ACC112 (cell line): ENCODE data around the gene CCT5.
A peak's percentile ranks its signal among the peaks of the same experiment; 100 is the strongest.

Source experiments
- H2AFZ ChIP-seq: fragments of 200-600 bp; sonication (generic); one replicate; pipeline ENCODE4 v1.6.0; 2017; ENCODE audit warnings: antibody characterized with exemption, low read length; ENCODE audit not compliant: unreplicated experiment
- H3K27ac ChIP-seq: fragments of 200-600 bp; sonication (generic); 2 replicates; pipeline ENCODE4 v1.5.1; 2014; ENCODE audit warnings: low read depth, mild to moderate bottlenecking, antibody characterized with exemption, low read length, moderate library complexity
- H3K27me3 ChIP-seq: fragments of 200-600 bp; sonication (generic); 2 replicates; pipeline ENCODE4 v1.6.1; 2014; ENCODE audit warnings: mild to moderate bottlenecking, antibody characterized with exemption, low read length, moderate library complexity, mixed read lengths; ENCODE audit not compliant: insufficient read depth
- H3K36me3 ChIP-seq: fragments of 200-600 bp; sonication (generic); 2 replicates; pipeline ENCODE4 v1.6.1; 2016; ENCODE audit warnings: mild to moderate bottlenecking, antibody characterized with exemption, low read length, moderate library complexity, mixed read lengths; ENCODE audit not compliant: insufficient read depth
- H3K4me1 ChIP-seq: fragments of 200-600 bp; sonication (generic); one replicate; pipeline ENCODE4 v1.6.1; 2016; ENCODE audit warnings: low read length, mixed read lengths; ENCODE audit not compliant: insufficient read depth, unreplicated experiment, control insufficient read depth
- H3K4me3 ChIP-seq: fragments of 200-600 bp; sonication (generic); 2 replicates; pipeline ENCODE4 v1.5.1; 2014; ENCODE audit warnings: mild to moderate bottlenecking, low read depth, low read length
- H3K79me2 ChIP-seq: fragments of 200-600 bp; sonication (generic); one replicate; pipeline ENCODE4 v1.6.0; 2016; ENCODE audit warnings: low read length; ENCODE audit not compliant: control insufficient read depth, unreplicated experiment, insufficient read depth

Gene CCT5

DNA sequence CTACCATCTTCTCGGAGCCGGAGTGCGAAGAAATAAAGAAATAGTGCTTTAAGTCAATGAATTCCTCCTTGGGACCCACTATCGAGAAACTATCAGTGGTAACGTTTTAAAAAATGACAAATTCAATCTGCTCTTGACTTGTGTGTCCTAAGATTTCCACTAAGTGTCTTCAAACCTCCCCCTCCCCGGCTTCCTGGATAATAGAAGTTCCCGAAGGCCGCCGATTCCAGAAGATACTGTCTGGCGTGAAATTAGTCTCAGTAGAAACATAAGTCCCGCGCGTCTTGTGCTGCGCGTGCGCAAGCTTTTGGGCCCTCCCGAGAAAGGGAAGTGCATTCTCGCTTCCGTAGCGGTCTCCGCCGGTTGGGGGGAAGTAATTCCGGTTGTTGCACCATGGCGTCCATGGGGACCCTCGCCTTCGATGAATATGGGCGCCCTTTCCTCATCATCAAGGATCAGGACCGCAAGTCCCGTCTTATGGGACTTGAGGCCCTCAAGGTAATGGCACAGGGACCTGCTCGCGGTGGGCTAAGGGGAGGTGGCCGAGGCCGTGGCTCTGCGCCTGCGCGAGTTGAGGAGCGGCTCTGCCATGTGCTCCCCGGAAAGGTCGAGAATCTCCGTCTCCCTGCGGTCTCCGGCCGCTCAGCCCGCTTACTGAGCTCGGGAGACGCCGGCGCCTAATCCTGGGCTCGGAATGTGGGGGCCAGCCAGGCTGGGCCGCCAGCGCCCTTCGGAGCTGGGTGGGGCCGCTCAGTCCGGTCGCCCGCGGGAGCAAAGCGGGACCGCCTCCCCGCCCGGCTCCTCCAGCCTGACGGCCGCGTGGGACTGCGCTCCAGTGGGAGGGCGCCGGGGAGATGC is at the start of gene CCT5:
Gene CCT5, plus strand, starts transcription at position 333 of the 858 bp plus-strand sequence. Its CDS starts 61 bp downstream, at position 394.
- H3K4me1 ChIP-seq = peaks cover 26% of the 10 kb centered on the region
- H3K4me3 ChIP-seq = peak within 1 kb of the TSS; percentile 85
- peak within 1 kb of the TSS; percentile 90 for H3K27ac ChIP-seq
- H3K36me3 ChIP-seq = peaks cover 17% of the 10 kb centered on the region
- H3K79me2 ChIP-seq = peaks cover 67% of the 10 kb centered on the region
- peak within 1 kb of the TSS; percentile 84 for H2AFZ ChIP-seq
- no peaks in the 10 kb centered on the region for H3K27me3 ChIP-seq

DNA sequence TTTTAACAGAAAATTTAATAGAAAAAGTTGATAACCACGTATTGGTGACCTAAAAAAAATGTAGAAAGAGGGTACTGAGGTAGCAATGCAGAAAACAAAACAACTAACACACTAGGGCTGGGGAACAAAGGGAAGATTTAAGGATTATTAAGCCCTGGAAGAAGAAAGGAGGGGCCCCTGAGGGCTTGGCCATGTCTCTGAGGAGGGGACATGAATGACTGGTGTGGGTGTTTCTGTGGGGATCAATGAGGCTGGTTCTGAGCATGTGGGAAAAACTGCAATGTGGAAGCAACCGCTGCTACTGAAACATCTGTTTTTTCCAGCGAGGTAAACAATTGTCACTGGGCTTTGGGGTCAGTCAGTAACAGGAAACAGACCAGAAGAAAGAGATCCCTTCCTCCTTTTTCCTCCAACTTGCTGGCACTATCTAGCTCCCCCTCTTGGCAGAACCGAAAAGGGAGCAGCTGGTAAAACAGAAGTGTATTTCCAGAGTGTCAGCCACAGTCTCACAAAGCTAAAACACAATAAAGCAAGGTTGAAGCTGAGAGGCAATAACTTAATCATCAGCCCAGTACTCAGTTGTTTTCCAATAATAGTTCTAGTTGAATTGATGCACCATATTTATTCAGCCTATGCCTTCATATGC is 48.7 kb upstream of the CCT5 start:
- Histone ChIP-seq H3K79me2 (no peaks in the 10 kb centered on the region), H3K4me1 (no peaks in the 10 kb centered on the region), H3K27ac (no peak overlapping the region), H3K36me3 (no peaks in the 10 kb centered on the region), H2AFZ (no peak overlapping the region), H3K27me3 (no peaks in the 10 kb centered on the region), H3K4me3 (no peak overlapping the region)

DNA sequence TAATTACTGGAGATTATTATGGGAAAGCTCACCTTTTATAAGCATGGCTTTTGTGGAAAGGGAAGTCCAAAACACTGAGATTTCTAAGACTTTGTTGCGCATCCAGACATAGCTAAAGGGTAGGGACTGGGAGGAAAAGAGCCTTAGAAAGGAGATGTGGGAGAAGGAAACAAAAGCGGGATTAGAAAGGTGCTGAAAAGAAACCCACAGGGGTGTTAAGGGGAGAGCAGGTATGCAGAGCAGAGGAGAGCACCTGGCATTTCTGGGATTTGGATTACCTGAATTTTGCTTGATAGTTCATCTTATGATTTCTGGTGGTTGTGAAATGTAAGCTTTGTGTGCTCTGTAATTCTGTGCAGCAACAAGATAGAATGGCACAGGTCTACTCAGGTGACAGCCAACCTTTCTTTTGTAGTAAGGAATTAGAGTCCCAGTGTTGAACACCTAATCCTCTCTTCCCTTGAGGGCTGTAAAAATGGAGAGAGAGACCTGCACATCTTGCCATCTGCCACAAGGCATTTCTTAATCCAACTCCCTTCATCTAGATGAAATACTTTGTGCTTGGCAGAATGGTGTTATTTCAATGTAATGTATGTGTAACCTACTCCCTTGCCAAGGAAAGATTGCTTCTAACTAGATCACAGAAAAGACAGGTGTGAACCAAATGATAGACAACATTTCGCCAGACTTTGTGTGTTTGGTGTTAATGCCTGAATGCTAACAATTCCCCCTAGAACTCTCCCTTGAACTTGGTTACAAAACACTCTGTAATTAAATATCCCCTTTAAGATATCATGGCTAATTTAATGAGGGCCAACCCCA is 47.8 kb upstream of the CCT5 start:
- Histone ChIP-seq H3K27ac (no peak overlapping the region), H3K4me3 (no peak overlapping the region), H3K27me3 (no peaks in the 10 kb centered on the region), H3K4me1 (no peaks in the 10 kb centered on the region), H2AFZ (no peak overlapping the region), H3K79me2 (no peaks in the 10 kb centered on the region), H3K36me3 (no peaks in the 10 kb centered on the region)

- no peaks in the 10 kb centered on the region for H3K27me3 ChIP-seq
- no peak overlapping the region for H3K27ac ChIP-seq
- no peak overlapping the region for H2AFZ ChIP-seq
- no peak overlapping the region for H3K4me3 ChIP-seq
- H3K4me1 ChIP-seq = no peaks in the 10 kb centered on the region
- H3K36me3 ChIP-seq = no peaks in the 10 kb centered on the region
- no peaks in the 10 kb centered on the region for H3K79me2 ChIP-seq
These were observed 41.1 kb upstream of the CCT5 start for GRCh38 chr5:10209004-10209403.

DNA sequence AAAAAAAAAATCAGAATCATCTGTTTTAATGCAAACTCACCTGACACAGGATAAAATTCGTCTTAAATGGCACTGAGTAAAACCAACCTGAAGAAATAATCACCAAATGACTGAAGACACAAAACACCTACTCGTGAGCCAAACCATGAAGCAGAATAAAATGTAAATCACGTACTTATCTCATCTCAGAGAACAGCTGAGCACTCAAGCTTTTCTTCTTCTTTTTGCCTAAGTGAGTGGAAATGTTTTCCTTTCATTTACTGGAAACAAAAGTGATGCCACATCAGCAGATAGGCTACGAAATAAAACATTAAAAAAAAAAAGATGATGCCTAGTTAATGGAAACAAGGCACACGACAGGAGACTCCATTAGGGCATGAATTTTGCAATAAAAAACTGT is 36.8 kb upstream of the CCT5 start:
- no peak overlapping the region for H3K27ac ChIP-seq
- H3K36me3 ChIP-seq = no peaks in the 10 kb centered on the region
- no peaks in the 10 kb centered on the region for H3K4me1 ChIP-seq
- H3K27me3 ChIP-seq = no peaks in the 10 kb centered on the region
- H3K4me3 ChIP-seq = no peak overlapping the region
- no peak overlapping the region for H2AFZ ChIP-seq
- no peaks in the 10 kb centered on the region for H3K79me2 ChIP-seq

DNA sequence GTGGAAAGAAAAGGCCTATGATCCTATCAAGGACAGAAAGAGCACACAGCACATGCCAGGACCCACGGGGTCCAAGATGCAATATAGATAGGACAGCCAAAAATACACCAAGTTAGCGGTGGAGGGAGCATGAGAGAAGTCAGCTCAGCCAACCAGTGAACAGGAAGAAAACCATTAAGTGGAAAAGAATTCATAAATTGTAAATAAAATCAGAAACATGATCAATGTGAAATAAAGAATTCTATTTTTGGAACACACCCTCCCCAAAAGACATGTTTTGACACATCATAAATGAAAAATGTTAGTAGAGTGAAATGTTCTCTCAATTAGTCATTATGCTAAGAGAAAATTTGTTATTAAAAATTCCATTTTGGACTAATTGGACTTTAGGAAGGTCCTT is 36.0 kb upstream of the CCT5 start:
- H3K27ac ChIP-seq = no peak overlapping the region

DNA sequence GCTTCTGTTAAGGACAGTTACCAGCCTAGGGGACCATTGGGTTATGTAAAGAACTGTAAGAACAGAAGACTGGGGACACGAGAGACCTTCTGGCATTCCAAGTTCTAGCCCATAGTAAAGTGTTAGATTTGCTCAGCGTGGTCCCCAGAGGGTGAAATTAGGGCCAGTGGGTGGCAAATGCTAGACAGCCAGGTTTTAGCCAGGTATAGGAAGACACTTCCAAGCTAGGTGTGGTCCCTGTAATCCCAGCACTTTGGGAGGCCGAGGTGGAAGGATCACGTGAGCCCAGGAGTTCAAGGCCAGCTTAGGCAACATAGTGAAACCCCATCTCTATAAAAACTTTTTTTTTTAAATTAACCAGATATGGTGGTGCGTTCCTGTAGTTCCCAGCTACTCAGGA is 34.7 kb upstream of the CCT5 start:
- H3K27me3 ChIP-seq = no peaks in the 10 kb centered on the region
- no peak overlapping the region for H3K27ac ChIP-seq
- H3K36me3 ChIP-seq = no peaks in the 10 kb centered on the region
- no peaks in the 10 kb centered on the region for H3K79me2 ChIP-seq
- H3K4me3 ChIP-seq = no peak overlapping the region
- no peaks in the 10 kb centered on the region for H3K4me1 ChIP-seq
- H2AFZ ChIP-seq = no peak overlapping the region

More for the DNA sequence above, 36.0 kb upstream of the CCT5 start:
- H2AFZ ChIP-seq = no peak overlapping the region
- H3K27me3 ChIP-seq = no peaks in the 10 kb centered on the region
- no peaks in the 10 kb centered on the region for H3K36me3 ChIP-seq
- no peaks in the 10 kb centered on the region for H3K4me1 ChIP-seq
- H3K79me2 ChIP-seq = no peaks in the 10 kb centered on the region
- no peak overlapping the region for H3K4me3 ChIP-seq

- no peak overlapping the region for H3K27ac ChIP-seq
- H3K36me3 ChIP-seq = no peaks in the 10 kb centered on the region
- no peaks in the 10 kb centered on the region for H3K27me3 ChIP-seq
These were observed 34.0 kb upstream of the CCT5 start for GRCh38 chr5:10216107-10216506.

GRCh38 chr5:10218658-10219057 is 31.4 kb upstream of the CCT5 start:
- Histone ChIP-seq H3K27me3 (no peaks in the 10 kb centered on the region), H2AFZ (no peak overlapping the region), H3K27ac (no peak overlapping the region)

More at GRCh38 chr5:10216107-10216506, 34.0 kb upstream of the CCT5 start:
- Histone ChIP-seq H3K4me3 (no peak overlapping the region), H3K4me1 (no peaks in the 10 kb centered on the region), H2AFZ (no peak overlapping the region), H3K79me2 (no peaks in the 10 kb centered on the region)

GRCh38 chr5:10219068-10219467 is 31.0 kb upstream of the CCT5 start:
- Histone ChIP-seq H3K36me3 (no peaks in the 10 kb centered on the region), H3K79me2 (no peaks in the 10 kb centered on the region), H3K4me3 (no peak overlapping the region), H3K27me3 (no peaks in the 10 kb centered on the region), H3K27ac (no peak overlapping the region), H2AFZ (no peak overlapping the region), H3K4me1 (no peaks in the 10 kb centered on the region)

More at GRCh38 chr5:10218658-10219057, 31.4 kb upstream of the CCT5 start:
- no peaks in the 10 kb centered on the region for H3K79me2 ChIP-seq
- no peaks in the 10 kb centered on the region for H3K36me3 ChIP-seq
- no peaks in the 10 kb centered on the region for H3K4me1 ChIP-seq
- H3K4me3 ChIP-seq = no peak overlapping the region
